Vagina (tissue), 2 donors: Measurements from ENCODE around the gene PPP2R3A.

ENCODE experiments used
- POLR2A ChIP-seq, 2 donors: fragments of 450-650 bp; IDR thresholded peaks; one replicate each; pipeline ENCODE4 v1.6.1; 2017; ENCODE audit warnings: antibody characterized with exemption in 2 of 2, mild to moderate bottlenecking in 2 of 2, moderate library complexity in 2 of 2
- TF ChIP-seq, protein P1 (sequence below), 3 experiments: fragments of 450-650 bp in 2 of 3; fragments of 200-600 bp in 1 of 3; sonication (generic) in 1 of 3; IDR thresholded peaks; one replicate each; pipeline ENCODE4 v1.5.1; 2017 to 2019; ENCODE audit warnings: antibody characterized with exemption in 3 of 3, mild to moderate bottlenecking in 2 of 3, moderate library complexity in 2 of 3

DNA sequence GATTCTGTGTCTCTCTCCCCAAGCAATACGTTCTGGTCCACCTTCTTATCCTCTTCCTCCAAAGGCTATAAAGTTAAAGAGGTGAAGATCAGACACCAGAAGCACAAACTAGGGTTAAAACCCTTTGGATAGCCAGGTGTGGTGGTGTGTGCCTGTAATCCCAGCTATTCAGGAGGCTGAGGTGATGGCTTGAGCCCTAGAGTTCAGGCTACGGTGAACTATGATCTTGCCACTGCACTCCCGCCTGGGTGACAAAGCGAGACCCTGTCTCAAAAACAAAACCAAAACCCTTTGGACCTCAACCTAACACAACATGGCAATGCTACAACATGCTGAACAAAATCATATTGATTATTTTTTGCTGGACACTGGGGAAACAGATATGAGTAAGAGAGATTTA, 187.4 kb downstream of the PPP2R3A start:
- TF ChIP-seq, protein P1, sequence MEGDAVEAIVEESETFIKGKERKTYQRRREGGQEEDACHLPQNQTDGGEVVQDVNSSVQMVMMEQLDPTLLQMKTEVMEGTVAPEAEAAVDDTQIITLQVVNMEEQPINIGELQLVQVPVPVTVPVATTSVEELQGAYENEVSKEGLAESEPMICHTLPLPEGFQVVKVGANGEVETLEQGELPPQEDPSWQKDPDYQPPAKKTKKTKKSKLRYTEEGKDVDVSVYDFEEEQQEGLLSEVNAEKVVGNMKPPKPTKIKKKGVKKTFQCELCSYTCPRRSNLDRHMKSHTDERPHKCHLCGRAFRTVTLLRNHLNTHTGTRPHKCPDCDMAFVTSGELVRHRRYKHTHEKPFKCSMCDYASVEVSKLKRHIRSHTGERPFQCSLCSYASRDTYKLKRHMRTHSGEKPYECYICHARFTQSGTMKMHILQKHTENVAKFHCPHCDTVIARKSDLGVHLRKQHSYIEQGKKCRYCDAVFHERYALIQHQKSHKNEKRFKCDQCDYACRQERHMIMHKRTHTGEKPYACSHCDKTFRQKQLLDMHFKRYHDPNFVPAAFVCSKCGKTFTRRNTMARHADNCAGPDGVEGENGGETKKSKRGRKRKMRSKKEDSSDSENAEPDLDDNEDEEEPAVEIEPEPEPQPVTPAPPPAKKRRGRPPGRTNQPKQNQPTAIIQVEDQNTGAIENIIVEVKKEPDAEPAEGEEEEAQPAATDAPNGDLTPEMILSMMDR (IDR thresholded peaks at IDR 0.05), result no peak
- TF ChIP-seq POLR2A (IDR thresholded peaks at IDR 0.05), result no peak
